ENCODE measurements around the gene PRKAB1. TPM values are rescaled to one million over a fixed set of nuclear protein-coding genes. Genes with fewer than 3 reads are reported as not detected.

The PRKAB1 gene
- total RNA-seq, 1 experiment from 2014 or later = 42.2 TPM

DNA sequence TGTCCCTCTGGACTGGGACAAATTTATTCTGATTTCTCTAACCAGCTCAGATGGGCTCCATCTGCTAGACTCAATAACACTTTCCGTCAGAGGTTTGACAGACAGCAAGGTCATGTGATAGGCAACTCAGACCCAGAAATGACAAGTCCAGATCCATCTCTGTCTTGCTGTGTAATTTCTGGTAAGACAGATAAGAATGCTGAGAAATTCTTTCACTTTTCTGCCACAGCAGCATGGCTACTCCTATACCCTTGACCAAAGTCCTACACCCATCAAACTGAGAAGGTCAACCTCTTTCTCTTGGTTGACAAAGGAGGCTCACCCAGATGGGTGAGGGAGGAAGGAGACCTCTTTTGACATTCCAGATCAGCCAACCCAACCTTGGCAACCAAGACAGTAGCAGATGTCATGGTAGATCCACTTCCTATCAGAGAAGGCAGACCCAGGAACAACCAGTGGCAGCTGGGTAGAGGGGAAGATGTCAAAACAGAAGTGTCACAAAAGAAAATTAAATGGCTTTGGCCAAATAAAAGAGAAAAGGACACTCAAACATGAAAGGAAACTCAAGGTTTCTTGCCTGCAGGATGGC is 36.9 kb upstream of the PRKAB1 start:
- no peaks in the 10 kb centered on the region for H3K36me3 Mint-ChIP-seq (ENCODE audit: insufficient read depth in 1 of 3, low read depth in 3 of 3)
- TF ChIP-seq CTCF (conservative IDR thresholded peaks at IDR 0.05) = no peak
- Histone ChIP-seq H2BK12ac (ENCODE audit: insufficient read length, low read depth, low read length) (no peak overlapping the region), H3K4ac (ENCODE audit: low read depth, low read length) (no peak overlapping the region), H3K23ac (ENCODE audit: insufficient read length, low read depth, low read length) (no peak overlapping the region), H3K4me2 (ENCODE audit: insufficient read depth, insufficient read length, low read length) (no peak overlapping the region), H4K8ac (replicated peaks; ENCODE audit: insufficient read length, low read depth, low read length) (no peak overlapping the region), H3K79me1 (ENCODE audit: insufficient read depth, low read depth, low read length, poor library complexity, severe bottlenecking) (no peaks in the 10 kb centered on the region), H3K79me2 (ENCODE audit: insufficient read depth, low read length) (no peaks in the 10 kb centered on the region), H4K5ac (ENCODE audit: insufficient read length, low read depth, low read length) (no peak overlapping the region), H3K27ac (ENCODE audit: insufficient read length, low read depth, low read length) (no peak overlapping the region), H2BK120ac (ENCODE audit: low read depth, low read length, poor library complexity, severe bottlenecking) (no peak overlapping the region), H2BK5ac (ENCODE audit: insufficient read length, low read length) (no peak overlapping the region), H3K23me2 (ENCODE audit: insufficient read length, low read depth, low read length, poor library complexity, severe bottlenecking) (no peaks in the 10 kb centered on the region), H3K14ac (ENCODE audit: insufficient read depth, low read length) (no peak overlapping the region), H4K91ac (ENCODE audit: insufficient read length, low read depth, low read length) (no peak overlapping the region), H4K20me1 (ENCODE audit: control insufficient read depth, insufficient read depth, insufficient read length) (no peaks in the 10 kb centered on the region), H3T11ph (ENCODE audit: low read length) (no peak overlapping the region), H3K4me1 (ENCODE audit: insufficient read depth, low read length) (no peaks in the 10 kb centered on the region), H3K9ac (ENCODE audit: extremely low read depth, insufficient read length, low read length) (no peak overlapping the region), H2BK15ac (ENCODE audit: low read depth, low read length) (no peak overlapping the region), H2AK5ac (ENCODE audit: insufficient read length, low read length) (no peak overlapping the region), H2BK20ac (ENCODE audit: low read depth, low read length, poor library complexity, severe bottlenecking) (no peak overlapping the region), H3K56ac (ENCODE audit: insufficient read length, low read depth, low read length) (no peak overlapping the region), H2AFZ (ENCODE audit: low read length) (no peak overlapping the region), H3K9me3 (ENCODE audit: control insufficient read depth, low read depth, low read length) (no peaks in the 10 kb centered on the region), H3K27me3 (ENCODE audit: insufficient read depth, low read length) (no peaks in the 10 kb centered on the region), H3K18ac (ENCODE audit: insufficient read length, low read depth, low read length) (no peak overlapping the region)
- H3K4me3 Mint-ChIP-seq = no peak overlapping the region
- peaks cover 21% of the 10 kb centered on the region for H3K27me3 Mint-ChIP-seq (ENCODE audit: low read depth)
- WGBS (ENCODE audit: extremely low coverage, insufficient read length, low lambda C conversion rate) = no CpG with 5 or more reads among the region's 1 CpG
- H3K27ac Mint-ChIP-seq = no peak overlapping the region
- no peaks in the 10 kb centered on the region for H3K9me3 Mint-ChIP-seq
- DNase-seq = no peak
- peaks cover 4% of the 10 kb centered on the region in 2 experiments for H3K4me1 Mint-ChIP-seq

Measured in H9 (cell line).